ENCODE measurements around the gene CD14.
"Not testable (repeated sequence)": the region's sequence is repeated elsewhere in the genome, so short reads cannot be mapped to it uniquely, and the experiment has no call there.

The CD14 gene

GRCh38 chr5:140633021-140633471, at the start of gene CD14:
Gene CD14, minus strand, starts transcription at chr5:140633175. Its CDS starts 104 bp downstream, at chr5:140633071.
- DNase-seq (ENCODE audit: low read depth in 1 of 2, low spot score in 1 of 2), result no peak

DNA sequence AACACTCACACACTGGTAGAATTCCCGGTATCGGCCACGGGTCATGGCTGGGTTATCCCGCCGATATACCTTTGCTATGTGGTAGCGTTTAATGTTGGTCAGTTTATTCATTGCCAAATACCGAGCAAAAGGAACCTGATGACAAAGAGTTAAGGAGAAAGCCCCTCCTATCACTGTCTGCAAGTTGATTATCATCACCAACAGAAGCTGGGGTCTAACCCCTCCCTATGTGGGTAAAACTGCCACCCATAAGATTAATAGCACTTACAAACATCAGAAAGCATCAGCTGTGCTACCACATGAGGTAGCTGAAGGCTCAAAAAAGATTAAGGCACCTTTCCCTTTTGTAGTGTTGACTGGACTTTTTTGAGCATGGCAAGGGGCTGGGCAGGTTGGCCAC, 46.0 kb upstream of the CD14 start:
- no peak for DNase-seq (ENCODE audit: low read depth in 1 of 2, low spot score in 1 of 2)

DNA sequence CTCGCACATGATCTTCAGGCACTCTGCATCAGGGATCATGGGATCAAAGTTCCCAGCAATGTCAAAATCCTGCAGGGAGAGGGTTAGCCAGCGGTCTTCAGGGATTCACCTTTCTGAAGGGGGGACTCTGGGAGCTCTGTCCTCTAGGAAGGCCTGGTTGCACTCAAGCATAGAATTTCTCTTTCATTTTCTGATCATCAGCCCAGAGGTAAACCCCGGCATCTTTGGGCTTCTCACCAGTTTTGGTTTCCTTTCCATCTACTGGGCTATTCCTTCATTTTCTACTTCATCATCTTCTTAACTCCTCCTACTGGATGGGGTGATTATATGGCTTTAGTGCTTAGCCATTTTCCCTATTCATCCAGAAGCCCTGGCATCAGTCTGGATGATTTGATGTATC, 45.0 kb upstream of the CD14 start:
- no peak for DNase-seq (ENCODE audit: low read depth in 1 of 2, low spot score in 1 of 2)

GRCh38 chr5:140674629-140675028, 41.7 kb upstream of the CD14 start:
- DNase-seq (ENCODE audit: low read depth in 1 of 2, low spot score in 1 of 2), result no peak

- no peak for DNase-seq (ENCODE audit: low read depth in 1 of 2, low spot score in 1 of 2)
Measured at GRCh38 chr5:140674211-140674610, 41.2 kb upstream of the CD14 start.

GRCh38 chr5:140673187-140673976, 40.4 kb upstream of the CD14 start, which contains the start of gene DND1:
Gene DND1, minus strand, starts transcription at chr5:140673576. Its CDS starts 34 bp downstream, at chr5:140673542.
- DNase-seq (ENCODE audit: low read depth in 1 of 2, low spot score in 1 of 2), result no peak

DNA sequence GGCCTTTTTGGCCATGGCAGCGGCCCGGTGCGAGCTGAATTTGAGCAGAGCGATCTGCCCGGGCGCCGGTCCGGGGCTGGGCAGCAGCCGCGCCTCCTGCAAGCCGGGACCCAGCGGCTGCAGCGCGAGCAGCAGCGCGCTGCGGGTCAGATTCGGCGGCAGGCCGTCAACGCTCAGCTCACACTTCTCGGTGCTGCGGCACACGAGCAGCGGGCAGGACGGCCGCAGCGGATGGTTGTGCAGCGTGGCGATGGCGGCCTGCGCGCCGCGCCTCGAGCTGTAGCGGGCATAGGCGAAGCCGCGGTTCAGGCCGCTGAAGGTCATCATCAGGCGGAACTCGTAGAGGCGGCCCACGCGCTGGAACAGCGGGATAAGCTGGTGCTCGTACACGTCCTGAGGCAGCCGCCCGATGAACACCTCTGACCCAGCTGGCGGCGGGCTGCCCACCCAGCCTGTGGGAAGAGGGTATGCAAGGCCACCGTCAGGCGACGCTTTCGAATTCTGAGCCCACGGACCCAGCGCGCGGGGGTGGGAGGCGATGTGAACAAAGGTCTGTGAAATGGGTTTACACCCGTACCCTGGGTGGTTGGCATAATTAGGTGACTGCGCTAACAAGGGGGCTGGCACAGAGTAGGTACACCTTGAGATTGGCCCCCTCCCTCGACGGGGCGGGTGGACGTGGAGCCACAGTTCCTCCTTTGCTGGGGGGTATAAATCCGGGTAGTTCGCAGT, 39.6 kb upstream of the CD14 start:
- no peak for DNase-seq (ENCODE audit: low read depth in 1 of 2, low spot score in 1 of 2)

- no peak for DNase-seq (ENCODE audit: low read depth in 1 of 2, low spot score in 1 of 2)
Measured at GRCh38 chr5:140671472-140672125, 38.6 kb upstream of the CD14 start.

- not testable (repeated sequence) for DNase-seq (ENCODE audit: low read depth in 1 of 2, low spot score in 1 of 2)
Measured at GRCh38 chr5:140671035-140671434, 38.1 kb upstream of the CD14 start.

- DNase-seq (ENCODE audit: low read depth in 1 of 2, low spot score in 1 of 2), result peak; percentile 92 to 95
Measured at GRCh38 chr5:140664359-140665119, 31.6 kb upstream of the CD14 start, which contains the start of gene WDR55. Gene WDR55, plus strand, starts transcription at chr5:140664904. Its CDS starts 9 bp downstream, at chr5:140664913.

DNA sequence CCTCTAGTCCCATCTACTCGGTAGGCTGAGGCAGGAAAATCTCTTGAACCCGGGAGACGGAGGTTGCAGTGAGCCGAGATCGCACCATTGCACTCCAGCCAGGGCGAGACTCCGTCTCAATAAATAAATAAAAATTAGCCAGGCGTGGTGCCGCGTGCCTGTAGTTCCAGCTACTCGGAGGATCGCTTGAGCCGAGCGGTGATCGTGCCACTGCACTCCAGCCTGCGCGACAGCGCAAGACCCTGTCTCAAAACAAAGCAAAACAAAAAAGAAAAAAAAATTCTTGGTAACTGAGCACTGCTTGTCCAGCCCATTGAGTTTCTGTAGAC, 31.0 kb upstream of the CD14 start:
- DNase-seq (ENCODE audit: low read depth in 1 of 2, low spot score in 1 of 2), result no peak

DNA sequence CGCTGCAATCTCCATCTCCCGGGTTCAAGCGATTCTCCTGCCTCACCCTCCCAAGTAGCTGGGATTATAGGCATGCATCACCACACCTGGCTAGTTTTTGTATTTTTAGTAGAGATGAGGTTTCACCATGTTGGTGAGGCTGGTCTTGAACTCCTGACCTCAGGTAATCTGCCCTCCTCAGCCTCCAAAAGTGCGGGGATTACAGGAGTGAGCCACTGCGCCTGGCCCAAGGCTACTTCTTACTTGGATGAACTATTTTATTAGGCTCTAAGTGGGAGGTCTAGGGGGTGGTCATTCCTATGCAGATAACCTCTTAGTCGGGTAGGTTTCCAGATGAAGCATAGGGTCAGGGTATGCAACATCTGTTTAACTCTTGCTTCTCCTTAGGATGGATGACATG, 27.4 kb upstream of the CD14 start:
- DNase-seq (ENCODE audit: low read depth in 1 of 2, low spot score in 1 of 2), result not testable (repeated sequence)

- no peak for DNase-seq (ENCODE audit: low read depth in 1 of 2, low spot score in 1 of 2)
Measured at GRCh38 chr5:140658870-140659269, 25.9 kb upstream of the CD14 start.

- no peak for DNase-seq (ENCODE audit: low read depth in 1 of 2, low spot score in 1 of 2)
Measured at GRCh38 chr5:140647042-140647419, 14.1 kb upstream of the CD14 start.

DNA sequence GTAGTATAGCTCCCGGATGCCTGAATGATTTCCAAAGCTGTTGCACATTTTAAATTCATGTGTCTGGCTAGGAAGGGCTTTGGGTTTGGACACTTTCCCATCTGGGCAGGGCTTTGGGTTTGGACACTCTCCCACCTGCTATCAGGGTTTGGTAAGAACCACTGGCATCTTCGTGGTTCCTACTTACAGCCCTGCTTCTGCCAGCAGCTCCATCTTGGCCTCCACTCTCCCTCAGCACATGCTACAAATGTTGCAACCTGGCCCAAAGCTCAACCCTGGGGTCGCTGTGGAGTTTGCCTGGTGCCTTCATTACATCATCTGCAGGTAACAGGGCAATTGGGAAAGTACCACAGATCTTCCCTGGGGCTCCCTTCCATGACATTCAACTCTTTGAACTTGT, 9.7 kb upstream of the CD14 start:
- DNase-seq (ENCODE audit: low read depth in 1 of 2, low spot score in 1 of 2), result no peak

DNA sequence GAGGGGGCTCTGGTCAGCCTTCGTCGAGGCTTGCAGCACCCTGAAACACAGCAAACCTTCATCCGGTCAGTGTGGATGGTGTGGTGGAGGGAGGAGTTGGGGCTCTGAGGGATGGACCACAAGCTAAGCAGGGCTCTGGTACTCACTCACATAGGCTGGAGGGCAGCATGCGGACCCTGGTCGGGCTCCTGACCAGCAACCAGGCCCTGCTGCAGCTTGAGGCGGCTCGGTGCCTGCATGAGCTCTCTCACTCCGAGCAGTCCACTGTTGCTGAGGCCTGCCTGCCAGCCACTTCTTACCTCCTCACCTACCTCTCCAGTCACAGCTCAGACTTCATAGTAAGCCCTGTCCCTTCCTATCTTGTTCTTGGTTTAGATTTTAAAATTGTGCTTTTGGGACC, 8.7 kb upstream of the CD14 start:
- DNase-seq (ENCODE audit: low read depth in 1 of 2, low spot score in 1 of 2), result no peak

DNA sequence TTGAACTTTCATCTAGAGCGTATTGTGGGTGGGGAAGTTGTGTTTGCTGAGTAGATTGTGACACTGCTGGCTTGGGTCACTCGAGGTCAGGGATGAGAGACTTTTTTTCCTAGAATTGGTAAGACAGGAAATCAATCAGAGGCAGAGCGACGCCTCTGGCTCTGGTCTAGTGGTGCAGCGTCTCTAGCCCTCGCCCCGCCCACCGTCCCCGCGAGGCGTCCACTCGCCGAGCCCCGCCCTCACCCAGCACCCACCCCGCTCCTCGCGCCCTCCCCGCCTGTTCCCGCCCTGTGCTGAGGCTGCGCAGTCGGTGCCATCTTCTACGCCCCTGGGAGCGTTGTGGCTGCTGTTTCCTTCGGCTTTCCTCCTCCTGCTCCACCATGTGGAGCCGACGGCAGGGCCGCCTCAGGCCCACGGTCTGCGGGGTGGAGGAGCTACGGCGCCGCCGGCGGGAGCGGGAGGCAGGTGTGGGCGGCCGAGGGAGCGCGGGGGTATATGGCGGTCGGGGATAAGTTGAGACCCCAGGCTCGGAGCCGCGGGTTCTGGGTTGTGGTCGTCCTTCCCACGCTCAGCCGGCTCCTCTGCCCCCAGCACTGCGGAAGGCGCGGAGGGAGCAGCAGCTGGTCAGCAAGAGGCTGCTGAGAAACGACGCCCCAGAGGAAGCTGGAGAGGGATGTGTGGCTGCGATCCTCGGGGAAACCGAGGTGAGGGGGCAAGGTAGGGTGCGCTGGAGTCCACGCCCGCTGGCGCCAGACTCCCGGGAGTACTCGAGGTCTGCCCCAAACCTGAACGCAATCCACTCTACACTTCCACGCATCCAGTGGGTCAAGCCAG, 6.4 kb upstream of the CD14 start, which contains the start of gene TMCO6:
Gene TMCO6, plus strand, starts transcription at position 304 of the 834 bp plus-strand sequence. Its CDS starts 77 bp downstream, at position 381.
- DNase-seq (ENCODE audit: low read depth in 1 of 2, low spot score in 1 of 2), result peak; percentile 94 to 96

DNA sequence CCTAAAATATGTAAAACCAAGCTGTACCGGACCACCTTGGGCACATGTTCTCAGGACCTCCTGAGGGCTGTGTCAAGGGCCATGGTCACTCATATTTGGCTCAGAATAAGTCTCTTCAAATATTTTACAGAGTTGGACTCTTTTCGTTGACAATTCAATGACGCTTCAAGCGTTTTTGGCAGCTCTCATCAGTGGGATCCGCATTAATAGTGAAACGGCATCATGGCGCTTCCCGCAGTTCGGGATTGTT, 5.8 kb upstream of the CD14 start:
- DNase-seq (ENCODE audit: low read depth in 1 of 2, low spot score in 1 of 2), result not testable (repeated sequence)

- no peak for DNase-seq (ENCODE audit: low read depth in 1 of 2, low spot score in 1 of 2)
Measured at GRCh38 chr5:140637371-140638100, 4.6 kb upstream of the CD14 start.

Measured in activated T-helper 1 cell treated with anti-CD3 and anti-CD28 coated beads, Interleukin-2, amount 50 U/mL, for 16 hours (primary cell).